Anterior cingulate cortex (tissue), 58 donors: Measurements from ENCODE around the gene ZC3H11A.
"Not testable (repeated sequence)": the region's sequence is repeated elsewhere in the genome, so short reads cannot be mapped to it uniquely, and the experiment has no call there.

Source experiments
- DNase-seq, 58 donors: peaks; one replicate each; lab custom pipeline; 2025; lab: John Stamatoyannopoulos, UW

The ZC3H11A gene

GRCh38 chr1:203778789-203779188 is 16.6 kb upstream of the ZC3H11A start:
- DNase-seq = no peak

GRCh38 chr1:203781962-203782361 is 13.5 kb upstream of the ZC3H11A start:
- no peak for DNase-seq

- DNase-seq = no peak
Measured at GRCh38 chr1:203789966-203790365, 5.5 kb upstream of the ZC3H11A start.

- no peak for DNase-seq
Measured at GRCh38 chr1:203791498-203791897, 3.9 kb upstream of the ZC3H11A start.

- no peak for DNase-seq
Measured at GRCh38 chr1:203792486-203792885, 2.9 kb upstream of the ZC3H11A start.

GRCh38 chr1:203793561-203793960 is 1.9 kb upstream of the ZC3H11A start:
- DNase-seq = not testable (repeated sequence)

- no peak for DNase-seq
Measured at GRCh38 chr1:203794764-203795440, 521 bp upstream of the ZC3H11A start.

GRCh38 chr1:203796236-203796605 is 798 bp downstream of the ZC3H11A start:
- DNase-seq = peak in 8 of 58 donors; percentile 20 to 71 (median 44)

GRCh38 chr1:203797216-203797615 is 1.8 kb downstream of the ZC3H11A start:
- DNase-seq = no peak

- no peak for DNase-seq
Measured at GRCh38 chr1:203797948-203798655, 2.7 kb downstream of the ZC3H11A start.

- no peak for DNase-seq
Measured at GRCh38 chr1:203799157-203799556, 3.7 kb downstream of the ZC3H11A start.

GRCh38 chr1:203799971-203800370 is 4.5 kb downstream of the ZC3H11A start:
- DNase-seq = no peak

GRCh38 chr1:203805689-203806088 is 10.3 kb downstream of the ZC3H11A start:
- no peak for DNase-seq

- DNase-seq = no peak
Measured at GRCh38 chr1:203807196-203807595, 11.8 kb downstream of the ZC3H11A start.

- DNase-seq = no peak
Measured at GRCh38 chr1:203813581-203814341, 18.3 kb downstream of the ZC3H11A start.

GRCh38 chr1:203818399-203818798 is 23.0 kb downstream of the ZC3H11A start:
- DNase-seq = no peak

- DNase-seq = no peak
Measured at GRCh38 chr1:203823306-203823705, 27.9 kb downstream of the ZC3H11A start.

- no peak for DNase-seq
Measured at GRCh38 chr1:203826175-203826574, 30.8 kb downstream of the ZC3H11A start.

GRCh38 chr1:203828002-203828401 is 32.6 kb downstream of the ZC3H11A start:
- DNase-seq = no peak

GRCh38 chr1:203828503-203828902 is 33.1 kb downstream of the ZC3H11A start:
- no peak for DNase-seq

- not testable (repeated sequence) for DNase-seq
Measured at GRCh38 chr1:203829247-203829646, 33.8 kb downstream of the ZC3H11A start.
